IPS-20b (cell line): Measurements from ENCODE around the gene SLC25A47.
A peak's percentile ranks its signal among the peaks of the same experiment; 100 is the strongest.
"Not testable (repeated sequence)": the region's sequence is repeated elsewhere in the genome, so short reads cannot be mapped to it uniquely, and the experiment has no call there.

Experiments
- H3K27ac ChIP-seq: one replicate; pipeline ENCODE4 v1.5.1; 2013; ENCODE audit warnings: low read length
- H3K27me3 ChIP-seq: 2 replicates; pipeline ENCODE4 v1.6.1; 2013; ENCODE audit warnings: mild to moderate bottlenecking, low read length, inconsistent platforms; ENCODE audit not compliant: insufficient read depth
- H3K36me3 ChIP-seq: 2 replicates; pipeline ENCODE4 v1.6.1; 2013; ENCODE audit warnings: low read depth, mild to moderate bottlenecking, inconsistent platforms, low read length, moderate library complexity; ENCODE audit not compliant: insufficient read depth
- H3K4me1 ChIP-seq: 2 replicates; pipeline ENCODE4 v1.6.1; 2013; ENCODE audit warnings: mild to moderate bottlenecking, control low read depth, inconsistent platforms, low read length, moderate library complexity; ENCODE audit not compliant: insufficient read depth
- H3K4me3 ChIP-seq: 2 replicates; pipeline ENCODE4 v1.5.1; 2013; ENCODE audit warnings: mild to moderate bottlenecking, low read length, inconsistent platforms
- H3K9ac ChIP-seq: 2 replicates; pipeline ENCODE4 v1.6.1; 2013; ENCODE audit warnings: low read depth, mild to moderate bottlenecking, inconsistent platforms, low read length, moderate library complexity
- H3K9me3 ChIP-seq: 2 replicates; pipeline ENCODE4 v1.6.1; 2013; ENCODE audit warnings: mild to moderate bottlenecking, low read depth, low read length, inconsistent platforms; ENCODE audit not compliant: insufficient read depth

SLC25A47 gene, protein sequence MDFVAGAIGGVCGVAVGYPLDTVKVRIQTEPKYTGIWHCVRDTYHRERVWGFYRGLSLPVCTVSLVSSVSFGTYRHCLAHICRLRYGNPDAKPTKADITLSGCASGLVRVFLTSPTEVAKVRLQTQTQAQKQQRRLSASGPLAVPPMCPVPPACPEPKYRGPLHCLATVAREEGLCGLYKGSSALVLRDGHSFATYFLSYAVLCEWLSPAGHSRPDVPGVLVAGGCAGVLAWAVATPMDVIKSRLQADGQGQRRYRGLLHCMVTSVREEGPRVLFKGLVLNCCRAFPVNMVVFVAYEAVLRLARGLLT

GRCh38 chr14:100323121-100323941, at the start of gene SLC25A47:
Gene SLC25A47 (plus strand): TSS chr14:100323339. CDS start chr14:100323415, 76 bp downstream.
- H3K9me3 ChIP-seq, result no peaks in the 10 kb centered on the region
- H3K27me3 ChIP-seq, result no peaks in the 10 kb centered on the region
- H3K9ac ChIP-seq, result peak within 1 kb of the TSS; percentile 11; the same call in 1 of the 2 replicates
- no peak within 1 kb of the TSS for H3K27ac ChIP-seq
- H3K4me3 ChIP-seq, result no peak within 1 kb of the TSS
- H3K4me1 ChIP-seq, result no peaks in the 10 kb centered on the region
- no peaks in the 10 kb centered on the region for H3K36me3 ChIP-seq

DNA sequence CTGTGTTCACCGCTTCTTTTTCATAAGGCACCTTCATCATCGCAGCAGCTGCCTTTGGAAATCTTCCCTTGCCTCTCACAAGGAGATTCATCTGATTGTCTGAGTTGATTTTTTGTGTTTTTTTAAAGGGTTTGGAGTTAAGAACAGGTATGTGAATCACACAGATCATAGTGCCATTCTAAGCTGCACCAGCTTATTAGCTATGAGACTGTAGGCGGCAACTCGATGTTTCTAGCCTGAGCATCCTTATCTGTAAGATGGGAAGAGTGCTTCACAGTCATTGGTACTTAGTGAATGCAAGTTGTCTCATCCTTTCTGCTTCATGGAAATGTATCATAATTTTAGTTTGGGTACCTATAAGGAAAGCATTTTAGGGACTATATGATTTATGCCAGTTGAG, 48.9 kb upstream of the SLC25A47 start:
- H3K9ac ChIP-seq, result 0 out of 2 replicates have a peak overlapping the region, but pooled peaks have one; percentile 37
- H3K9me3 ChIP-seq, result no peaks in the 10 kb centered on the region
- H3K27ac ChIP-seq, result no peak overlapping the region
- peaks cover 23% of the 10 kb centered on the region for H3K4me1 ChIP-seq
- H3K36me3 ChIP-seq, result peaks cover 52% of the 10 kb centered on the region
- H3K4me3 ChIP-seq, result no peak overlapping the region
- no peaks in the 10 kb centered on the region for H3K27me3 ChIP-seq

DNA sequence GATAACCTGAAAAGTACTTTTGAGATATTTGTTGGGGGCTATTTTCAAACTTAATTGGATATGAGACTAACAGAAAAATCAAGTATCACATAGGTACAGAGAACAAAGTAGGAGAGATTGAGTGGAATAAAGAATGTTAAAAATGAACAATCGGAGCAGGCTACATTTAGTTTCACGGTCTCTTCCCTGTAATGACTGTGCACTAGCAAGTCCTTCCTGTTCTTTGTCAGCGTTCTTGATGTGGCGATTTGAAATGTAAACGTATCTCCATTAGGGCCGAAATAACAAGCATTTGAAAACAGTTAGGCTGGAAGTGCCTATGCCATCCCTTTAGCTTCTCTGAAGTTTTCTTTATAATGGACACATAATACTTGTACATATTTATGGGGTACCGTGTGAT, 47.9 kb upstream of the SLC25A47 start:
- Histone ChIP-seq H3K9me3 (no peaks in the 10 kb centered on the region), H3K4me1 (peaks cover 23% of the 10 kb centered on the region), H3K9ac (peak overlapping the region; percentile 37), H3K4me3 (no peak overlapping the region), H3K36me3 (peaks cover 53% of the 10 kb centered on the region), H3K27ac (no peak overlapping the region), H3K27me3 (no peaks in the 10 kb centered on the region)

DNA sequence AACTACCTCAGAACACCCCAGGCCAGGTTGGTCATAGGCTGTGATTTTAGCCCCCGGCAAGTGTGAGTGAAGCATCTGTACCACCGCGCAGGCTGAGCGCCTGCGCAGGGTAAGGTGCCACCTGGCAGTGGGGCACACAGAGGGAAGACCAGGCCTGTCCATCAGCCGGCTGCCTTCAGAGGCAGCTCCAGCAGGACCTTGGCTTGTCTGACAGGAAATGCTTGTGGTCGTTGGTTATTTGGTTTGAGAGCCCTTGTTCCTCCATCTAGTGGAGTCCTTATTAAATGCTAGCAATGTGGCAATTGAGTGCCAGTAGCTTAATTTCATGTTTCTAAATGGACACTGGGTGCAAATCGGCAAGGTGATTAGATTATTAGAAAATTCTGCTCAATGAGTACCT, 44.4 kb upstream of the SLC25A47 start:
- Histone ChIP-seq H3K9ac (no peak overlapping the region), H3K27ac (no peak overlapping the region), H3K36me3 (peaks cover 72% of the 10 kb centered on the region), H3K27me3 (no peaks in the 10 kb centered on the region), H3K9me3 (no peaks in the 10 kb centered on the region), H3K4me1 (peaks cover 23% of the 10 kb centered on the region), H3K4me3 (no peak overlapping the region)

DNA sequence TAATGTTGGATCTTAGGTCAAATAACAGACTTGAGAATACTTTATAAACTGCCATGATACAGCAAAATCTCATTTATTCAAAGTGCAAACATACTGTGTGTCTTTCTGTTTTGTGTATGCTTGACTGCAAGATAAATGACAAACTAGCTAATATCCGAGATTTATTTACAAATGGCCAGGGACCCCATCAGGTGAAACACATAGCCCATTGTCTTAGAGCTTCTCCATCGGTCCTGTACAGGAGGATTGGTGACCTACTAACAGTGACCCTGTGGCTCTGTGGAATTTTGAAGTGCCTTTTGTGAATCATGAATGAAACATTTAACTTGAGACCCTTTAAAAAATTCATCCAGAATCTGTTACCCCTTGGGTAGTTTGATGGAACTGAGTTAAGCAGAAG, 44.0 kb upstream of the SLC25A47 start:
- Histone ChIP-seq H3K9me3 (no peaks in the 10 kb centered on the region), H3K27ac (no peak overlapping the region), H3K4me1 (peaks cover 19% of the 10 kb centered on the region), H3K9ac (no peak overlapping the region), H3K27me3 (no peaks in the 10 kb centered on the region), H3K4me3 (no peak overlapping the region), H3K36me3 (peaks cover 67% of the 10 kb centered on the region)

DNA sequence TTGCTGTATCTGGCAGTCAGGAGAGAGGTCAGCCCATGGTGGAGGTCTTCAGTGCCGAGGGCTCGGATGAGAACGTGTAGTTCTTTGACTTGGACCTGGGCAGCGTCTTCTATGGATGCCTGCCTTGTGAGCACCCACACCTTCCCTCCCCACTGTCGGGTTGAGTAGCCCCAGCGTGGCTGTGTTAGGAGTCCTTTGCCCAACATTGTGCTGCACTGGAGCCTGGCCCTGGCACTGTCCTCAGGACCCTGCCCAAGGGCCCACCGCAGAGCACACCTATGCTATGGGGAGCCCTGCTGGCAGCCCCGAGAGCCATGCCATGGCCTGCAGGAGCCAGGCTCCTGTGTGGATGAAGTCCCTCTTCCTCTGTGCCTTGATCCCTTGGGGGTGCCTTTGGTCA, 43.6 kb upstream of the SLC25A47 start:
- Histone ChIP-seq H3K4me3 (no peak overlapping the region), H3K27ac (no peak overlapping the region), H3K27me3 (no peaks in the 10 kb centered on the region), H3K9ac (no peak overlapping the region), H3K36me3 (peaks cover 63% of the 10 kb centered on the region), H3K4me1 (peaks cover 18% of the 10 kb centered on the region), H3K9me3 (no peaks in the 10 kb centered on the region)

DNA sequence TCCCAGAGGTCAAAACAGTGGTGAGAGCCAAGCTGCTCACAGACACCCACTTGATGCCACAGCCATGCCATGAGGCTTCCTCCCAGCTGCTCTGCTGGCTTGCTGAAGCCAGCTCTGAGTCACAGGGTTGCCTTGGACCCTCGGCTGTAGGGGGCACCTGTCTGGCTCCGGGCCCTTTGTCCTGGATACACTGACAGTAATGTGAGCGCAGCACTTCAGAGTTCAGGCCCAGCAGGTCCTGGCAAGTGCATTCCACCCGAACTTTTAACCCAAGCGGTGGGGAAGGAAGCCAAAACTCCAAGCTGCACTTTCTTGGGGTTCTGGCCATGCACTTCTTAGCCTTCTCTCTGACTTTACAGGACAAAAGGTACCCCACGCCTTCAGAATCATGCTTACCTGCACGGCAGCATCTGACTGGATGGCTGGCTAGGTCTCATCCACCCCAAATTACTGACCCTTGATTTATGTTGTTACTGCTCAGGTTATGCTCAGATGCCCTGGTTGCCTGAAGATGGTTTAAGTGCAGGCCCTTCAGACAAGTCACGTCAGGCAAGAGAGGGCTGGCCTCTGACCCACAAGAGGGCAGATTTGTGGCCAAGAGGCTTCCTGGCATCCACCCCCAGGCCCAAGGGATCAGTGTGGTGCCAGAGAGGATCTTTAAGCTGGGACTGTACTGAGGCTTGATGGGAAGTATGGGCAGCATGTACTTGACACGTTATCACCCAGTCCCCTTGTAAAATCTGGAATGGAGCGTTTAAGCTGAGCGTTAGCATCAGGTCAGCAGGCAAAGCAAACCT, 41.7 kb upstream of the SLC25A47 start:
- H3K4me1 ChIP-seq, result peaks cover 8% of the 10 kb centered on the region
- H3K36me3 ChIP-seq, result peaks cover 45% of the 10 kb centered on the region
- no peak overlapping the region for H3K9ac ChIP-seq
- H3K9me3 ChIP-seq, result no peaks in the 10 kb centered on the region
- no peak overlapping the region for H3K4me3 ChIP-seq
- H3K27ac ChIP-seq, result no peak overlapping the region
- H3K27me3 ChIP-seq, result no peaks in the 10 kb centered on the region

DNA sequence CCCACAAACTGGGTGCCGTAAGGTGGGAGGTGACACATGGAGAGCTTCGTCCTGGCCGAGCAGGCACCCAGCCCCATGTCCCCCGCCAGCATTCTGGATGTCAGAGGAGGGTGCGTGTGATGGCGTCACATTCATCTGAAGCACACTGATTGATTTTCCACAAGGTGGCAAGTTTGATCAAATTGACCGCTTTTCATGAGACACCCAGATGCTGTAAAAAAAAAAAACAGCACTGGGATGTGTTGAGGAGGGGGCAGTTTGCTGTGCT, 41.1 kb upstream of the SLC25A47 start:
- Histone ChIP-seq H3K4me1 (peaks cover 8% of the 10 kb centered on the region), H3K27ac (no peak overlapping the region), H3K27me3 (no peaks in the 10 kb centered on the region), H3K9me3 (no peaks in the 10 kb centered on the region), H3K36me3 (peaks cover 40% of the 10 kb centered on the region), H3K4me3 (no peak overlapping the region), H3K9ac (no peak overlapping the region)

DNA sequence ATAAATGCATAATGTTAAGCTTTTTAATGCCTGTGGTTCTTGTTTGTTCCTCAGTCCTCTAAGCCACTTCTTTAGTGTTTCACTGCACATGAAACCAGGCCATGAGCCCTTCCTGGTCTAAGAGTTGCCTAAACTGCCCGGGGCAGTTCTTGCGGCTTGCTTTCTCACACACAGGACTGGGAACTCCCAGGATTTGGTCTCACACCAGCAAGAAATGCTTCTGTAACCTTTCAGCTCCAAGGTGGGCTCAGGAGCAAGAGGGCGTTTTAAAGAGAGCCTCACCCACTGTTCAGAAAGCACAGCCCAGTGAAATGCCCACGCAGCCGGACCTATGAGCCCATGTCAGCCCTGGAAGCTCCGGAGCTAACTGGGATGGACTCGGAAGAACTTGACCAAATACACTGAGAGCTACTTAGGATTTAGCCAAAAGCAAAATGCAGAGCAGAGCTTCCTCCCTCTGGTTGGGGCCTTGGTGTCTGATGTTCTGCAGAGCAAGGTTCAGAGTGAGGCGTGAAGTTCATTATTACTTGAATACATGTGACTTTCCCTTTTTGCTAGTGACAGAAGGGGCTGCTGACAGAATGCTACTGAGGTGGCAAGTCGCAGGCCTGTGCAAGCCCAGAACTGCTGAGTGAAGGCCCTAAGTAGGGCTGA, 40.2 kb upstream of the SLC25A47 start:
- Histone ChIP-seq H3K27me3 (no peaks in the 10 kb centered on the region), H3K4me1 (peaks cover 8% of the 10 kb centered on the region), H3K9me3 (no peaks in the 10 kb centered on the region), H3K36me3 (peaks cover 31% of the 10 kb centered on the region), H3K27ac (no peak overlapping the region), H3K9ac (no peak overlapping the region), H3K4me3 (no peak overlapping the region)

- H3K4me3 ChIP-seq, H3K4me1 ChIP-seq, H3K27ac ChIP-seq, H3K27me3 ChIP-seq, H3K9me3 ChIP-seq, H3K9ac ChIP-seq: not testable (repeated sequence)
- H3K36me3 ChIP-seq, result peaks cover 26% of the 10 kb centered on the region; the same call in 1 of the 2 replicates
Observed at GRCh38 chr14:100283436-100283835, 39.7 kb upstream of the SLC25A47 start.
